Fibroblast of the aortic adventitia (primary cell): ENCODE results near the gene FAM234A. TPM values are rescaled to one million over a fixed set of nuclear protein-coding genes. Genes with fewer than 3 reads are reported as not detected.

Source experiments
- DNase-seq: peaks from one replicate; pipeline ENCODE4 v3.0.0-alpha.2; 2010; ENCODE audit warnings: low read depth
- H3K4me3 ChIP-seq: 2 replicates; pipeline ENCODE4 v1.5.1; 2011; ENCODE audit warnings: low read depth, mild to moderate bottlenecking, control low read depth, low read length, moderate library complexity
- CTCF ChIP-seq: IDR thresholded peaks from 2 replicates; pipeline ENCODE4 v1.5.1; 2011; ENCODE audit warnings: mild to moderate bottlenecking, low read length, control low read depth, inconsistent platforms; ENCODE audit not compliant: insufficient read depth
- total RNA-seq: library from RNA; depleted of rRNA; stranded (reverse); fragments of >200 nt; gene quantifications from 2 replicates; pipeline ENCODE4 v1.2.3, GENCODE V29; 2012; ENCODE audit warnings: low replicate concordance

FAM234A gene
- total RNA-seq, 1 donor: 72.0 TPM

DNA sequence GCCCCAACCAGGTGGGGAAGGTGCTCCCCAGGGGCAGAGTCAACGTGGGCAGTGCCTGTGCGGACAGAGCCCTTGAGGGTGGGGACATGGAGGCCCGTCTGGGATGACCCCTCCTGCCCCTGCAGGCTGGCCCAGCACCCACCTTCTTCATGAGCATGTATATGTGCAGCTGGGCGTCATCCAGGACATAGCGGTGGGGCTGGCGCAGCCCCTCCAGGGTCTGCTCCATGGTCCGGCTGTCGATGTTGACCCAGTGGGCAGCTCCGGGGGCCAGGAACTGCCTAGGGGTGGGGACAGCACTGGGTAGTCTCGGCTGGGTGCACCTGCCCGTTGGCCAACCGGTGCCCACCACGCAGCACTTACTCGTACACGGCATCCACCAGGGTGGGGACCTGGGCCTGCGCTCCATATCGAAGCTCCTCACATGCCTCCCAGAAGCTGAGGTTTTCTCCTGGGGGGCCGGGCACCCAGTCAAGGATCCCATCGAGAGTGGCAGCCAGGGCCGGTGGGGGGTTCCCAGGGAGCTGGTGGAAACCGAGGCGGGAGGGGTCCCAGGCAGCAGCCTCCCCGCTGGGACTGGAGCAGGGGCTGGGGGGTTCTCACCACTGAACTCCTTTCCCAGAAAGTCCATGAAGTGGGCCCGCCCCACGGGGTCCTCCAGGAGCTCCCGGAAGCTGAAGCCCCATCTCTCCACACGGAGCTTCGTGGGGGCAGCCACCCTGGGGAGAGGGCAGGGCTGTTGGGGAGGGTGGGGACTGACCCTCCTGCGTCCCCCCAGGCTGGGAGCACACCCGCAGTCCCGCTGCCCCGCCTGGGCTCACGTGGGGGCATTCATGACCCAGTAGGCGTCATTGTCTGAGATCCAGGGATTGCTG lies 36.0 kb downstream of the FAM234A start:
- no peak for TF ChIP-seq CTCF
- DNase-seq: no peak
- no peak overlapping the region for H3K4me3 ChIP-seq

GRCh38 chr16:272633-273546 lies 38.3 kb downstream of the FAM234A start:
- TF ChIP-seq CTCF: no peak
- no peak for DNase-seq
- H3K4me3 ChIP-seq: no peak overlapping the region

- H3K4me3 ChIP-seq: no peak overlapping the region
- DNase-seq: no peak
- no peak for TF ChIP-seq CTCF
These were observed 39.2 kb downstream of the FAM234A start for GRCh38 chr16:273547-274421.

DNA sequence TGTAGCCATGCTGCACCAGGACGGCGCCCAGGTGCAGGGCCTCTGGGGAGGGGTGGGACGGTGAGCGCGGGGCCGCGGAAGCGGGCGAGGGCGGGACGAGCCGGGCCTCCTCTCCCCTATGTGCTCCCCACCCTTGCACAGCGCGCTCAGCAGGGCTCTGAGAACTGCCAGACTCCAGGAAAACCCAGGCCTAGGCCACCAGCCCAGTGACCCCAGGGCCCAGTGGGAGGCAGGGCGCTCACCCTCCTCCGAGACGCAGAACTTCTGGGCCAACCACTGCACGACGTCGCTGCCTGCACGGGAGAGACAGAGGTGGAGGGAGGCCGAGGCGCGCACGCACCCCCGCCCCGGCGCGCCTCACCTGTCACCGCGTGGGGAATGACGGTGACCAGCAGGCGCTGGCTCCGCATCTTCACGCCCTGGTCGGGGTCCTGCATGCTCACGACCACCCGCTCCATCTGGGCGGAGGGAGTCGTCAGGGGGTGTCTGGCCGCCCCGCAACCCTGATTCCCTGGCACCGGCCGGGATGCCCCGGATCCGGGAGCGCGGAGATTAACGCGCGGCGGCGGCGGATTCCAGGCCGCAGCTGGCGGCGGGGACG lies 40.5 kb downstream of the FAM234A start:
- DNase-seq: no peak
- no peak for TF ChIP-seq CTCF
- peak overlapping the region; percentile 61 for H3K4me3 ChIP-seq

DNA sequence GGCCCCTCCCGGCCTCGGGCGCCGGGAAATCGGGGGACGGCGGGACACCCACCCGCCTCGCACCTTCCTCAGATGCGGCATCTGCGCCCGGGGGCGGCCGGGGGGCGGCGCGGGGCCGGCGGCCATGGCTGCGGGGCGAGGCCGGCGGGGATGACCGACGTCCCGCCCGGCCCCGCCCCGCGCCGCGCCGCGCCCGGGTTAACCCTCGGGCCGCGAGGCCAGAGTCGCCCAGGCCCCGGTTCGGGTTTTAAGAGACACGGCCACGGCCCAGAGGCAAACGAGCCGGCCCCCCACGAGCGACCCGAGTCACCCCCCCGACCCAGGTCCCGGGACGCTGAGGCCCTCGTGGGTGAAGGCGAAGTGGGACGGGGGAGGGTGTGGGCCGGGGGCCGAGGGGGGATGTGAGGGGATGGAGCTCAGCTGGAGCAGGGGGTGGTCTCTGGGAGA lies 41.2 kb downstream of the FAM234A start, which contains the start of gene RGS11:
TSS of gene RGS11 (minus strand) at position 159 of the 447 bp plus-strand sequence. CDS start at position 126, 33 bp downstream.
- DNase-seq: no peak
- no peak for TF ChIP-seq CTCF
- peak within 1 kb of the TSS; percentile 61 for H3K4me3 ChIP-seq
